ENCODE data around the gene HECW1.

The HECW1 gene

GRCh38 chr7:43444711-43445578 is 332.5 kb downstream of the HECW1 start:
- DNase-seq: no peak

- DNase-seq: no peak
Measured at GRCh38 chr7:43449577-43449976, 337.1 kb downstream of the HECW1 start.

- DNase-seq: no peak
Measured at GRCh38 chr7:43450894-43451293, 338.4 kb downstream of the HECW1 start.

- no peak for DNase-seq
Measured at GRCh38 chr7:43454936-43455518, 342.6 kb downstream of the HECW1 start.

- no peak for DNase-seq
Measured at GRCh38 chr7:43456200-43456599, 343.8 kb downstream of the HECW1 start.

GRCh38 chr7:43458330-43459018 is 346.0 kb downstream of the HECW1 start:
- no peak for DNase-seq

- no peak for DNase-seq
Measured at GRCh38 chr7:43459019-43459337, 346.5 kb downstream of the HECW1 start.

GRCh38 chr7:43460733-43461348 is 348.4 kb downstream of the HECW1 start:
- DNase-seq: no peak

GRCh38 chr7:43461349-43462024 is 349.0 kb downstream of the HECW1 start:
- no peak for DNase-seq

GRCh38 chr7:43462836-43463235 is 350.4 kb downstream of the HECW1 start:
- no peak for DNase-seq

- DNase-seq: no peak
Measured at GRCh38 chr7:43463401-43463980, 351.0 kb downstream of the HECW1 start.

GRCh38 chr7:43465581-43466554 is 353.4 kb downstream of the HECW1 start:
- DNase-seq: no peak

- no peak for DNase-seq
Measured at GRCh38 chr7:43467406-43467805, 355.0 kb downstream of the HECW1 start.

GRCh38 chr7:43467846-43468245 is 355.4 kb downstream of the HECW1 start:
- no peak for DNase-seq

GRCh38 chr7:43469051-43469450 is 356.6 kb downstream of the HECW1 start:
- no peak for DNase-seq

GRCh38 chr7:43470110-43470509 is 357.7 kb downstream of the HECW1 start:
- no peak for DNase-seq

GRCh38 chr7:43475983-43476382 is 363.5 kb downstream of the HECW1 start:
- DNase-seq: no peak

- no peak for DNase-seq
Measured at GRCh38 chr7:43476896-43477295, 364.4 kb downstream of the HECW1 start.

- DNase-seq: no peak
Measured at GRCh38 chr7:43479042-43479441, 366.6 kb downstream of the HECW1 start.

GRCh38 chr7:43479543-43479942 is 367.1 kb downstream of the HECW1 start:
- no peak for DNase-seq

GRCh38 chr7:43480581-43480980 is 368.1 kb downstream of the HECW1 start:
- DNase-seq: no peak
